ENCODE measurements around the gene STK38L.

Gene STK38L

GRCh38 chr12:27243804-27244688 lies at the start of gene STK38L:
TSS of gene STK38L (plus strand) at chr12:27244286. CDS start at chr12:27297721, 53,435 bp downstream.
- DNase-seq (ENCODE audit: low spot score) = peak; percentile 96

DNA sequence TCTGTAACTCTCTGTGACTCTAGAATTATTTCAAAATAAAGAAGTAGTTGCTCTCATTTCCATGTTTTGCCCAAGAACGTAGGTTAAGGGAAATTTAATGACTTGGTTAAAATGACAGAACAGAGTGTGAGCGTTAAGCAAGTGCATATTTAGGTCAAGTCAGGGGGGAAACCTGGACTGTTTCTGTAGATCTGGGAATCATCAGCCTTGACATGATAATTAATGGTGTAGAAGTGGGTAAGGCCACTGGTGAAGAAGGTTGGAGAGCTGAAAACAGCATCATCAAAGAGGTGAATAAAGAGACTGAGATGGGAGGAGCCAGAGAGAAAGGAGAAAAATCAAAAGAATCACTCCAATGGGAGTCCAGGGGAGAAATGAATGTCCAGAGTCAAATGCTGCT lies 49.4 kb upstream of the STK38L start:
- no peak for DNase-seq (ENCODE audit: low spot score)

GRCh38 chr12:27198036-27198435 lies 46.0 kb upstream of the STK38L start:
- peak; percentile 51 for DNase-seq (ENCODE audit: low spot score)

DNA sequence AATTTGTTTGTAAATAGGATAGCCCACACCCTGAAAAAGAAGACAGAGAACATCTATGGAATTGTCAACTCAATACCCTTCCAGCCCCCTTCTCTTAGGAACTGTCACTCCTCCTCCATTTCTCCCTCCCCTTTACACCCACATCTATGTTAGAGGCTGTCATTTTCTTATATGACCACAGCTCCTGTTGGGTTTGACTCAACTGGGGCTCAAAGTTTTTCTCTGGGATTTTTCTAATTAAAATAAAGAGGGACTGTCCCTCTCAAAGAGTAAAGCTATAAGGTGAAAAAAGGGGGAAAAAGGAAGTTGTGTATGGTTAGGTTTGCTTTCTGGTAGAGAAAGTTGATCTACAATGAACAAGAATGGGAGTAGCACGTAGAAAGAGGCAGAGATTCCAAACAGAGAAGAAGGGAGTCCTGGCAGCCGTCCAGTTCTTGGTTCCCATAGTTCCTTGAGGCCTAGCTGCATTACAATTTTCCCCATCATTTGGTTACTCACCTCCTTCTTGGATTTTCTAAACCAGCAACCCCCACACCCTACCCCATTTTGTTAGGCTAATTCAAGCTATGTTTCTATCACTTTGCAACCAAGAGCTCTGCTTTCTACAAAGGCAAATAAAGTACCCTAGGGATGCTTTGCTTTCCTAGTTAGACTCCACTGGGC lies 44.3 kb upstream of the STK38L start:
- no peak for DNase-seq (ENCODE audit: low spot score)

- no peak for DNase-seq (ENCODE audit: low spot score)
These were observed 42.9 kb upstream of the STK38L start for GRCh38 chr12:27201169-27201568.

GRCh38 chr12:27206801-27207502 lies 37.1 kb upstream of the STK38L start:
- no peak for DNase-seq (ENCODE audit: low spot score)

DNA sequence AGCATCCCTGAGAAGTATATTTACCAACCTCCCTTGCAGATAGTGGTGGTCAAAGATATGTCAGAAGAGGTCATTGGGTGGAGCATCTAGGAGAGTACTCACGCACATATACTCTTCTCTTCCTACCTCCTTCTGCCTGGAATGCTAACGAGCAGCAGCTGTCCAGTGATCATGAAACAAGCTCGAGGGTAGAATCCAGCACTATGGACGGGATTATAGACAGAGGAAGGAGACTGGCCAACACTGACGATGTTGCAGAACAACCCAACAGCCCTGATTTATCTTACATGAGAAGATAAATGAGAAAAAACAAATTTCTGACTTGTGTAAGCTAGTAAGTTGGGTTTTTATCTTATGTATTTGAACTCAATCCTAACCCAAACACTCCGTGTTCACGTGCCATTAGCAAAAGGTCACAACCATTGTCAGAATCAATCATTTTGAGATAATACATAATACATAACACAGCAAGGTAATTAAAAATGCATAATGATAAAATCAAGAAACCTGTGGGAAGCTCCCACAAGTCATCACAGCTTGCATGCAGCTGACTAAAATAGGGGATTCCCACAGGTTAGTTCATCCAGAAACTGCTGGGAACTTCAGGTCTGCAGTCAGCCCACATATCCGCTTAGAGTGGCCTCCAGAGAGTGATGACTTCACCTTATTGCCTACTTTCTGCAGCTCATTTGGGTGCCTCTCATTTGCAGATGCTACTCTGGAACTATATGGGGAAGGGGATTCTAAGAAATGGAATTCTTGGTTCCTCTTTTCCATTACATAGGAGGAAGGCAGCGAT lies 36.3 kb upstream of the STK38L start:
- DNase-seq (ENCODE audit: low spot score) = no peak

GRCh38 chr12:27208414-27208750 lies 35.7 kb upstream of the STK38L start:
- no peak for DNase-seq (ENCODE audit: low spot score)

- DNase-seq (ENCODE audit: low spot score) = no peak
These were observed 34.7 kb upstream of the STK38L start for GRCh38 chr12:27209257-27209910.

DNA sequence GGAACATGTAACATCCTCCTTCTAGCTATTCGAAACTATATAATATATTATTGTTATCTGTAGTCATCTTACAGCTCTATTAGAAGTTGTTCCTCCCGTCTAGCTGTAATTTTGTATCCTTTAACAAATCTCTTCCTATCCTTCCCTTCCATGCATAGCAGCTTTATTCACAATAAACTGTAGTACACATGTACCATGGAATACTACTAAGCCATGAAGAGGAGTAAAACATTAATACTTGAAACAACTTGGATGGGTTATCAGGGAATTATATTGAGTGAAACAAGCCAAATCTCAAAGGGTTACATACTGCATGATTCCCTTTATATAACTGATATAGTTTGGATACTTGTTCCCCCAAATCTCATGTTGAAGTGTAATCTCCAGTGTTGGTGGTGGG lies 33.9 kb upstream of the STK38L start:
- no peak for DNase-seq (ENCODE audit: low spot score)

DNA sequence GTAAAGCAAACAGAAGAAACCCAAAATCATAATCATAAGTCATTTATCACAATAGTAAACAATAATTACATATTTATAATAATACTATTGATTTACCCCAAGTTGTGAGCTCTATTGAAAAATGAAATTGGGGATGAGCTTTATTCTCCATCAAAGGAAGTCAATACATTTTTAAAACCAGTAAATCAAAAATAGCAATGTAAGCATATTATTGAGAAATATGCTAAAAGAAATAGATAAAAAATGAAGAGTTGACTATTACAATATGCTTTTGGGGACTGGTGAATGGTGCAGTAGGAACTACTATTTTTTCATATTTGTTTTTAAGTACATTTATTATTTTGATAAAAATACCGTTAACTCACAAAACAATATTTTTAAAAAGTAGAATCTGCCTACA lies 31.2 kb upstream of the STK38L start:
- DNase-seq (ENCODE audit: low spot score) = no peak

- no peak for DNase-seq (ENCODE audit: low spot score)
These were observed 30.8 kb upstream of the STK38L start for GRCh38 chr12:27213304-27213703.

DNA sequence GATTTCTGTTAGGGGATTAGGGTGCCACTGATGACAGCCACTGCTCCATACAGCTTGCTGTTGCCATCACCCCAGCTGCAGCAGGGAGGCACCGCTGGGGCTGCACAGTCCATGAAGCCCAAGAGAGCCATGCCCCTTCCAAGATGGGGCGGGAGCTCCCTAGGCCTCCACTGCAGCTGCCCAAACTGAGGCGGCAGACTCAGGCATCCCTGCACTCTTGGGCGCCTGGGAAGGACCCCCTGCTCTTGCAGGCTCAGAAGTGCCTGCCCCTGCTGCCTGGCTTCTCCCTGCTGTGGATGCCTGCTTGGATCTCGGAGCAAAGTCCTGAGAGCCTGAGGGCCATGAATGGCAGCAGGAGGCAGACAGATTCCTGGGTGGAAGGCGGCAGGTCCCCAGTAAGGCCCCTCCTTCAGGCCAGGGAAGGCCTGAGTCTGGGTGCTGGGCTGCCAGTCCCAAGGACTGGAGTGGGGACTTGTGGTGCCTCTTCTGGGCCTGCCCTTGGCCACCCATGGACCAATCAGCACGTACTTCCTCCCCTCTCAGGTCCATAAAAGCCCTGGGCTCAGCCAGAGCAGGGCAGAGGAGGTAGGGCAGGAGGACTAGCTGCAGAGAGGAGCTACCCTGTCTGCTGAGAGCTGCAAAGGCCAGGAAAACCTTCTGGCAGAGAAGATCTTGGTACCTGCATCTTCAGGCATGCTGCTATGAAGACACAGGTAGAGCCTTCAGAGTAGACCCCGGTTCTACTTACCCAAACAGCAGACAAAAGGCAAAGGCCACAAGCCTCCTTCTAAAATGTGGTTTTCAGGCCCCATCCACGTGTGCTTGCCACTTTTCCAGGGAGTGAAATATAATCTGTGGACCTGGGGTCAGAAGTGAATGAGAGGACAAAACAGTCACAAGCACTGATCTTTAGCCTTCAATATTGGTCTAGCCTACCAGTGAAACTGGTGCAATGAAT lies 30.0 kb upstream of the STK38L start:
- no peak for DNase-seq (ENCODE audit: low spot score)

DNA sequence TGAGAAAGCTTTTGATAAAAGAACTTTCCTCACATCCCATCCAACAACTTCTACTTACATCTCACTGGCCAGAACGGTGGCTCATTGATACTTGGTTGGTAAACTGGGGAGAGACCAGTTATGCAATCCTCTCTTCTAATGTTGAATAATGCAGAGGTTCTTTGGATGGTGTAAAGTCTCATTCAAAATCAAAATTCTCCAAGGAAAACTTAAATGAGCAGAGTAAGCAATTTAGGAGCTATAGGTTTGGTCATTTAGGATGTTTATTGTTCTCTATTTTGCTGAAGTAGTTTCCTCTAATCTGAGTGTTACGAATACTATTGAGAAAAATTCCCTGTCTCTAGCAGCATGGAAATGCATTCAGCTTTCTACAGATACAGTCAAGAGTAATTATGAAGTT lies 26.5 kb upstream of the STK38L start:
- DNase-seq (ENCODE audit: low spot score) = no peak

GRCh38 chr12:27219693-27220054 lies 24.4 kb upstream of the STK38L start:
- no peak for DNase-seq (ENCODE audit: low spot score)

DNA sequence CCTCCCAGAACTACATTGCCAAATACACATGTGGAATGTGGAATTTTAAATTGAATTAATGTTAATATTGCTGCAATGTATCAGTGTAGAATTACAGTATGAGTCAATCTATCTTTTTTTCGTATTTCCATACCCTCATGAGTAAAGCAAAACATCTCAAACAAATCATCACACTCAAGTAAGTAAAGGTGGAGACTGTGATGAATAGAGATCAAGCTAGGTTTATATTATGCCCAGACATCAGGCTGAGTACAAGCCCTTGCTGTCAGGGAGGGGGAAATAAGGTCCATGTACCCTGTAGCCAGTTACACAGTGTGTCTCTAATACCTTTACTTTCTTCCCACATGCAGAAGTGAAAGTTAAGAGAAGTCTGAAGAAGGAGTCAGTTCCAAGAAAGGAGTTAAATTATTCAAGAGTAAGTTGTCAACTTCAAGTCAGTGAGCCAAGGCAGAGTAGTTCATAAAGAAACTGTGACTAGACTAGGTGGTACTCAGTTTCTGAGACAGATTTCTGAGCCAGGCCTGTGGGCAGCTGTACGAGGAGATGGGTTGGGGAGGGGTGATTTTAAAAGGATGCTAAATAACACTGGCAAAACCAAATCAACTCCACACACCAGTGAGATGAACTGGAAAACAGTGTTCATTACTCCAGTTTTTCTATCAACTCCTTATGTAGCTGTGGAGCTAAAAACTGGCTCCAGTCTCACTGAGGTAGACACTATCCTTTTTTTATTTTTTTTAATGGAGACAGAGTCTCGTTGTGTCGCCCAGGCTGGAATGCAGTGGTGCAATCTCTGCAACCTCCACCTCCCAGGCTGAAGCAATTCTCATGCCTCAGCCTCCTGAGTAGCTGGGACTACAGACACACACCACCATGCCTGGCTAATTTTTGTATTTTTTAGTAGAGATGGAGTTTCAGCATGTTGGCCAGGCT lies 23.8 kb upstream of the STK38L start:
- DNase-seq (ENCODE audit: low spot score) = no peak

- DNase-seq (ENCODE audit: low spot score) = no peak
These were observed 23.1 kb upstream of the STK38L start for GRCh38 chr12:27220988-27221345.

DNA sequence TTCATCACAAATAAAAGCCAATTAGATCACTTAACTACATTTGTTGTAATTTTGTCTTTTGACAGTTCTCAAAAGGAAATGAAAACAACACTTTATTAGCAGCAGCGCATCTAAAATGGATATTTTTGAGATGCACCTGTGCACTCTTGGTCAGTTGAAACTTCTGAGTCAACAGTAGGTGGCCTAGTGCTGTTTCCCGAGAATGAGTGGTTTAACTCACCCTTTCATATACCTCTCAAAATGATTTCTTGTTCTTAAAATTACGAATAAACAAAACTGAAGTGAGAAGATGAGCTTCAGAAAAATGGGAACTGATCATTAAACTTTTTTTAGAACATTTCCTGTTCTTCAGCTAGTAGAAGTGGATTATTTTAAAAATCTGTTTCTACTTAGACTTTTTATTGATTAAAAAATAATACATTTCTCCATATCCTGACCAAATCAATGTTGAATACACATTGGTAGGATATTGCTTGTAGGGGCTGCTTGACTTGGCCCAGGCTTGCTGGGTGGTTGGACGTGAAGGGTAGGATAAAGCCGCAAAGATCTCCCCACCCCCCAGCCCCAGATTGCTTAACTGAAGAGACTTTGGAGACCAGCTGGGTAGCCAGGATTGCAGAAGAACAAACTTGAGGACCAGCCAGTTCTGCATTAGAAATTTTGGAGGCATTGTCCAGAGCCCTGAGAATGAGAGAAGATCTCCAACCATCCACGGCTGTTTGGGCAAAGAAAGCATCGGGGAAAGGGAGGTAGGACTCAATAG lies 22.3 kb upstream of the STK38L start:
- no peak for DNase-seq (ENCODE audit: low spot score)

Data from GM03348 (cell line).